ENCODE results near the gene PFDN1.

Gene PFDN1

GRCh38 chr5:140336388-140336787 lies 33.5 kb upstream of the PFDN1 start:
- TF ChIP-seq ZFP30 (CRISPR knock-in tag; IDR thresholded peaks at IDR 0.05) (no peak), TOX (CRISPR knock-in tag; IDR thresholded peaks at IDR 0.05; ENCODE audit: borderline replicate concordance) (no peak), RARB (CRISPR knock-in tag; IDR thresholded peaks at IDR 0.05) (no peak), ZC3H10 (CRISPR knock-in tag; IDR thresholded peaks at IDR 0.05) (no peak), OSR1 (CRISPR knock-in tag; IDR thresholded peaks at IDR 0.05) (no peak), ISL1 (CRISPR knock-in tag; IDR thresholded peaks at IDR 0.05) (no peak), ESRRG (CRISPR knock-in tag; IDR thresholded peaks at IDR 0.05) (no peak), ZFP3 (CRISPR knock-in tag; IDR thresholded peaks at IDR 0.05) (no peak), GLIS3 (CRISPR knock-in tag; IDR thresholded peaks at IDR 0.05) (no peak), ZNF565 (CRISPR knock-in tag; conservative IDR thresholded peaks at IDR 0.05; ENCODE audit: low read depth) (no peak), ARNTL (CRISPR knock-in tag; IDR thresholded peaks at IDR 0.05; ENCODE audit: borderline replicate concordance, low read depth) (no peak), ZNF8 (CRISPR knock-in tag; IDR thresholded peaks at IDR 0.05) (no peak), PATZ1 (CRISPR knock-in tag; IDR thresholded peaks at IDR 0.05; ENCODE audit: borderline replicate concordance) (no peak), CSDC2 (CRISPR knock-in tag; IDR thresholded peaks at IDR 0.05) (no peak)
- TF ChIP-seq, protein P1, sequence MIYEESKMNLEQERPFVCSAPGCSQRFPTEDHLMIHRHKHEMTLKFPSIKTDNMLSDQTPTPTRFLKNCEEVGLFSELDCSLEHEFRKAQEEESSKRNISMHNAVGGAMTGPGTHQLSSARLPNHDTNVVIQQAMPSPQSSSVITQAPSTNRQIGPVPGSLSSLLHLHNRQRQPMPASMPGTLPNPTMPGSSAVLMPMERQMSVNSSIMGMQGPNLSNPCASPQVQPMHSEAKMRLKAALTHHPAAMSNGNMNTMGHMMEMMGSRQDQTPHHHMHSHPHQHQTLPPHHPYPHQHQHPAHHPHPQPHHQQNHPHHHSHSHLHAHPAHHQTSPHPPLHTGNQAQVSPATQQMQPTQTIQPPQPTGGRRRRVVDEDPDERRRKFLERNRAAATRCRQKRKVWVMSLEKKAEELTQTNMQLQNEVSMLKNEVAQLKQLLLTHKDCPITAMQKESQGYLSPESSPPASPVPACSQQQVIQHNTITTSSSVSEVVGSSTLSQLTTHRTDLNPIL (CRISPR knock-in tag; IDR thresholded peaks at IDR 0.05; ENCODE audit: low read depth): no peak
- TF ChIP-seq, protein P2, sequence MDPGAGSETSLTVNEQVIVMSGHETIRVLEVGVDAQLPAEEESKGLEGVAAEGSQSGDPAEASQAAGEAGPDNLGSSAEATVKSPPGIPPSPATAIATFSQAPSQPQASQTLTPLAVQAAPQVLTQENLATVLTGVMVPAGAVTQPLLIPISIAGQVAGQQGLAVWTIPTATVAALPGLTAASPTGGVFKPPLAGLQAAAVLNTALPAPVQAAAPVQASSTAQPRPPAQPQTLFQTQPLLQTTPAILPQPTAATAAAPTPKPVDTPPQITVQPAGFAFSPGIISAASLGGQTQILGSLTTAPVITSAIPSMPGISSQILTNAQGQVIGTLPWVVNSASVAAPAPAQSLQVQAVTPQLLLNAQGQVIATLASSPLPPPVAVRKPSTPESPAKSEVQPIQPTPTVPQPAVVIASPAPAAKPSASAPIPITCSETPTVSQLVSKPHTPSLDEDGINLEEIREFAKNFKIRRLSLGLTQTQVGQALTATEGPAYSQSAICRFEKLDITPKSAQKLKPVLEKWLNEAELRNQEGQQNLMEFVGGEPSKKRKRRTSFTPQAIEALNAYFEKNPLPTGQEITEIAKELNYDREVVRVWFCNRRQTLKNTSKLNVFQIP (CRISPR knock-in tag; IDR thresholded peaks at IDR 0.05; ENCODE audit: borderline replicate concordance, low read depth): no peak
- TF ChIP-seq, protein P3, sequence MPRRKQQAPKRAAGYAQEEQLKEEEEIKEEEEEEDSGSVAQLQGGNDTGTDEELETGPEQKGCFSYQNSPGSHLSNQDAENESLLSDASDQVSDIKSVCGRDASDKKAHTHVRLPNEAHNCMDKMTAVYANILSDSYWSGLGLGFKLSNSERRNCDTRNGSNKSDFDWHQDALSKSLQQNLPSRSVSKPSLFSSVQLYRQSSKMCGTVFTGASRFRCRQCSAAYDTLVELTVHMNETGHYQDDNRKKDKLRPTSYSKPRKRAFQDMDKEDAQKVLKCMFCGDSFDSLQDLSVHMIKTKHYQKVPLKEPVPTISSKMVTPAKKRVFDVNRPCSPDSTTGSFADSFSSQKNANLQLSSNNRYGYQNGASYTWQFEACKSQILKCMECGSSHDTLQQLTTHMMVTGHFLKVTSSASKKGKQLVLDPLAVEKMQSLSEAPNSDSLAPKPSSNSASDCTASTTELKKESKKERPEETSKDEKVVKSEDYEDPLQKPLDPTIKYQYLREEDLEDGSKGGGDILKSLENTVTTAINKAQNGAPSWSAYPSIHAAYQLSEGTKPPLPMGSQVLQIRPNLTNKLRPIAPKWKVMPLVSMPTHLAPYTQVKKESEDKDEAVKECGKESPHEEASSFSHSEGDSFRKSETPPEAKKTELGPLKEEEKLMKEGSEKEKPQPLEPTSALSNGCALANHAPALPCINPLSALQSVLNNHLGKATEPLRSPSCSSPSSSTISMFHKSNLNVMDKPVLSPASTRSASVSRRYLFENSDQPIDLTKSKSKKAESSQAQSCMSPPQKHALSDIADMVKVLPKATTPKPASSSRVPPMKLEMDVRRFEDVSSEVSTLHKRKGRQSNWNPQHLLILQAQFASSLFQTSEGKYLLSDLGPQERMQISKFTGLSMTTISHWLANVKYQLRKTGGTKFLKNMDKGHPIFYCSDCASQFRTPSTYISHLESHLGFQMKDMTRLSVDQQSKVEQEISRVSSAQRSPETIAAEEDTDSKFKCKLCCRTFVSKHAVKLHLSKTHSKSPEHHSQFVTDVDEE (CRISPR knock-in tag; IDR thresholded peaks at IDR 0.05): no peak
- TF ChIP-seq, protein P4, sequence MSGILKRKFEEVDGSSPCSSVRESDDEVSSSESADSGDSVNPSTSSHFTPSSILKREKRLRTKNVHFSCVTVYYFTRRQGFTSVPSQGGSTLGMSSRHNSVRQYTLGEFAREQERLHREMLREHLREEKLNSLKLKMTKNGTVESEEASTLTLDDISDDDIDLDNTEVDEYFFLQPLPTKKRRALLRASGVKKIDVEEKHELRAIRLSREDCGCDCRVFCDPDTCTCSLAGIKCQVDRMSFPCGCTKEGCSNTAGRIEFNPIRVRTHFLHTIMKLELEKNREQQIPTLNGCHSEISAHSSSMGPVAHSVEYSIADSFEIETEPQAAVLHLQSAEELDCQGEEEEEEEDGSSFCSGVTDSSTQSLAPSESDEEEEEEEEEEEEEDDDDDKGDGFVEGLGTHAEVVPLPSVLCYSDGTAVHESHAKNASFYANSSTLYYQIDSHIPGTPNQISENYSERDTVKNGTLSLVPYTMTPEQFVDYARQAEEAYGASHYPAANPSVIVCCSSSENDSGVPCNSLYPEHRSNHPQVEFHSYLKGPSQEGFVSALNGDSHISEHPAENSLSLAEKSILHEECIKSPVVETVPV (CRISPR knock-in tag; IDR thresholded peaks at IDR 0.05): no peak
- ATAC-seq: no peak

GRCh38 chr5:140331638-140332037 lies 28.7 kb upstream of the PFDN1 start:
- TF ChIP-seq GLIS3 (CRISPR knock-in tag; IDR thresholded peaks at IDR 0.05) (peak; percentile 77; the same call in 1 of the 2 replicates), PATZ1 (CRISPR knock-in tag; IDR thresholded peaks at IDR 0.05; ENCODE audit: borderline replicate concordance) (peak; percentile 33; the same call in 1 of the 2 replicates), PPARA (CRISPR knock-in tag; IDR thresholded peaks at IDR 0.05; ENCODE audit: borderline replicate concordance) (no peak), ESRRG (CRISPR knock-in tag; IDR thresholded peaks at IDR 0.05) (peak; percentile 62; the same call in 1 of the 2 replicates), ZFP3 (CRISPR knock-in tag; IDR thresholded peaks at IDR 0.05) (0 out of 2 replicates have a peak, but pooled peaks have one; percentile 24)
- TF ChIP-seq, protein P4 (CRISPR knock-in tag; IDR thresholded peaks at IDR 0.05): peak; percentile 16; the same call in 1 of the 2 replicates
- no peak for ATAC-seq

Measured in SK-N-SH treated with all-trans-retinoic acid at 6 μM for 48 hours (cell line).